HG02885 (cell line): ENCODE data around the gene PPM1K.
A peak's percentile ranks its signal among the peaks of the same experiment; 100 is the strongest.

ENCODE experiments used
- ATAC-seq: cut with Tn5 transposase; IDR thresholded peaks from one replicate; pipeline ENCODE4 v1.9.1; 2021; ENCODE audit warnings: mild to moderate bottlenecking; ENCODE audit not compliant: unreplicated experiment, poor library complexity

Gene PPM1K

GRCh38 chr4:88277711-88278225 lies 6.6 kb downstream of the PPM1K start:
- no peak for ATAC-seq

GRCh38 chr4:88276952-88277710 lies 7.2 kb downstream of the PPM1K start:
- no peak for ATAC-seq

- ATAC-seq = no peak
These were observed 8.3 kb downstream of the PPM1K start for GRCh38 chr4:88275949-88276515.

- peak; percentile 77 for ATAC-seq
These were observed 8.8 kb downstream of the PPM1K start for GRCh38 chr4:88275516-88275915.

GRCh38 chr4:88268913-88269312 lies 15.4 kb downstream of the PPM1K start:
- no peak for ATAC-seq

- no peak for ATAC-seq
These were observed 20.0 kb downstream of the PPM1K start for GRCh38 chr4:88264336-88264735.

- no peak for ATAC-seq
These were observed 26.6 kb downstream of the PPM1K start for GRCh38 chr4:88257726-88258125.

- ATAC-seq = no peak
These were observed 29.2 kb downstream of the PPM1K start for GRCh38 chr4:88255111-88255510.

- ATAC-seq = no peak
These were observed 32.4 kb downstream of the PPM1K start for GRCh38 chr4:88251924-88252323.

- no peak for ATAC-seq
These were observed 37.2 kb downstream of the PPM1K start for GRCh38 chr4:88247148-88247547.

- ATAC-seq = no peak
These were observed 37.8 kb downstream of the PPM1K start for GRCh38 chr4:88246600-88246999.

- ATAC-seq = peak; percentile 52
These were observed 39.4 kb downstream of the PPM1K start for GRCh38 chr4:88244816-88245579.

GRCh38 chr4:88244056-88244455 lies 40.3 kb downstream of the PPM1K start:
- no peak for ATAC-seq

- ATAC-seq = no peak
These were observed 42.2 kb downstream of the PPM1K start for GRCh38 chr4:88242144-88242543.

GRCh38 chr4:88240297-88240714 lies 44.1 kb downstream of the PPM1K start:
- no peak for ATAC-seq

- ATAC-seq = no peak
These were observed 53.2 kb downstream of the PPM1K start for GRCh38 chr4:88230969-88231771.

GRCh38 chr4:88230461-88230891 lies 53.9 kb downstream of the PPM1K start:
- no peak for ATAC-seq

- ATAC-seq = no peak
These were observed 56.6 kb downstream of the PPM1K start for GRCh38 chr4:88227734-88228133.

- ATAC-seq = no peak
These were observed 58.2 kb downstream of the PPM1K start for GRCh38 chr4:88226143-88226542.
